Peyer's patch (tissue), 4 donors: ENCODE measurements around the gene OPN4. TPM values are rescaled to one million over a fixed set of nuclear protein-coding genes. Genes with fewer than 3 reads are reported as not detected.

Experiments
- DNase-seq, 3 donors: peaks; one replicate each; pipeline ENCODE4 v3.0.0-alpha.2; 2017 to 2019
- H3K27ac ChIP-seq, 4 donors: fragments of 200-600 bp; sonication (generic); one replicate each; pipeline ENCODE4 v1.5.1; 2016 to 2019
- H3K27me3 ChIP-seq, 2 donors: fragments of 200-600 bp; sonication (generic); one replicate each; pipeline ENCODE4 v1.5.1; 2019
- H3K36me3 ChIP-seq, 3 donors: fragments of 200-600 bp; sonication (generic); one replicate each; pipeline ENCODE4 v1.5.1; 2016 to 2019
- H3K4me1 ChIP-seq, 4 donors: fragments of 200-600 bp; sonication (generic); one replicate each; pipeline ENCODE4 v1.5.1; 2016 to 2019
- H3K4me3 ChIP-seq, 4 donors: fragments of 200-600 bp; sonication (generic); 1 replicate in 3 of 4; 2 replicates in 1 of 4; pipeline ENCODE4 v1.5.1; 2016 to 2019; ENCODE audit warnings: mild to moderate bottlenecking in 1 of 4
- H3K9me3 ChIP-seq, 4 donors: fragments of 200-600 bp; sonication (generic); one replicate each; pipeline ENCODE4 v1.5.1; 2016 to 2019; ENCODE audit warnings: mild to moderate bottlenecking in 1 of 4
- POLR2A ChIP-seq, 2 donors: fragments of 450-650 bp; IDR thresholded peaks; one replicate each; pipeline ENCODE4 v1.5.1; 2017; ENCODE audit warnings: antibody characterized with exemption in 2 of 2, mild to moderate bottlenecking in 2 of 2, moderate library complexity in 2 of 2
- total RNA-seq, 4 donors: library from RNA; depleted of rRNA; stranded (reverse); fragments of >200 nt; gene quantifications; one replicate each; pipeline ENCODE4 v1.1.0, GENCODE V29; 2016
- TF ChIP-seq, protein P1 (sequence below), 6 experiments: fragments of 450-650 bp in 4 of 6; fragments of 200-600 bp in 2 of 6; sonication (generic) in 1 of 6; IDR thresholded peaks; one replicate each; pipeline ENCODE4 v1.5.1; 2017 to 2019; ENCODE audit warnings: antibody characterized with exemption in 6 of 6, mild to moderate bottlenecking in 3 of 6, moderate library complexity in 1 of 6

OPN4 gene
- total RNA-seq, 4 donors from 2014 or later, result not detected

DNA sequence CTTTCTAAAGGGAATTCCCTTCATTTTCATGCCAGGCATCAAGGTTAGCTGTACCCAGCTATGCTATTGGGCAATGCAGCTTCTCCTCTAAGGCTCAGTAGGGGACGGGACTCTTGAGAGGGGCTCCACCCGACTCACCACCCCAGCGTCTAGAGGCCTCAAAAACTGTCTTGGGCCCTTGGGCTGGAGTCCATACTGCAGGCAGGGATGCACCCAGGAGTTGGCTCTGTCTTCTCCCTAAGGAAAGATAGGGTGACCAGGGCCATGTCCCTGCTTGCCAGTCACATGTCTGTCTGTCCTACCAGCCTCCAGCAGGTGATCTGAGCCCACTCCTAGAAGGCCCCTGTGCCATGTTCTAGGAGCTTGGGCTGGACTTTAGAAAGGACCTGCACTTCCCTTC is 1.2 kb downstream of the OPN4 start:
- no peaks in the 10 kb centered on the region for H3K36me3 ChIP-seq
- H3K4me3 ChIP-seq, result no peak overlapping the region
- no peaks in the 10 kb centered on the region for H3K4me1 ChIP-seq
- TF ChIP-seq, protein P1, sequence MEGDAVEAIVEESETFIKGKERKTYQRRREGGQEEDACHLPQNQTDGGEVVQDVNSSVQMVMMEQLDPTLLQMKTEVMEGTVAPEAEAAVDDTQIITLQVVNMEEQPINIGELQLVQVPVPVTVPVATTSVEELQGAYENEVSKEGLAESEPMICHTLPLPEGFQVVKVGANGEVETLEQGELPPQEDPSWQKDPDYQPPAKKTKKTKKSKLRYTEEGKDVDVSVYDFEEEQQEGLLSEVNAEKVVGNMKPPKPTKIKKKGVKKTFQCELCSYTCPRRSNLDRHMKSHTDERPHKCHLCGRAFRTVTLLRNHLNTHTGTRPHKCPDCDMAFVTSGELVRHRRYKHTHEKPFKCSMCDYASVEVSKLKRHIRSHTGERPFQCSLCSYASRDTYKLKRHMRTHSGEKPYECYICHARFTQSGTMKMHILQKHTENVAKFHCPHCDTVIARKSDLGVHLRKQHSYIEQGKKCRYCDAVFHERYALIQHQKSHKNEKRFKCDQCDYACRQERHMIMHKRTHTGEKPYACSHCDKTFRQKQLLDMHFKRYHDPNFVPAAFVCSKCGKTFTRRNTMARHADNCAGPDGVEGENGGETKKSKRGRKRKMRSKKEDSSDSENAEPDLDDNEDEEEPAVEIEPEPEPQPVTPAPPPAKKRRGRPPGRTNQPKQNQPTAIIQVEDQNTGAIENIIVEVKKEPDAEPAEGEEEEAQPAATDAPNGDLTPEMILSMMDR (IDR thresholded peaks at IDR 0.05), result no peak
- TF ChIP-seq POLR2A (IDR thresholded peaks at IDR 0.05), result no peak
- DNase-seq, result no peak
- H3K27ac ChIP-seq, result no peak overlapping the region
- no peaks in the 10 kb centered on the region for H3K27me3 ChIP-seq
- no peaks in the 10 kb centered on the region for H3K9me3 ChIP-seq

DNA sequence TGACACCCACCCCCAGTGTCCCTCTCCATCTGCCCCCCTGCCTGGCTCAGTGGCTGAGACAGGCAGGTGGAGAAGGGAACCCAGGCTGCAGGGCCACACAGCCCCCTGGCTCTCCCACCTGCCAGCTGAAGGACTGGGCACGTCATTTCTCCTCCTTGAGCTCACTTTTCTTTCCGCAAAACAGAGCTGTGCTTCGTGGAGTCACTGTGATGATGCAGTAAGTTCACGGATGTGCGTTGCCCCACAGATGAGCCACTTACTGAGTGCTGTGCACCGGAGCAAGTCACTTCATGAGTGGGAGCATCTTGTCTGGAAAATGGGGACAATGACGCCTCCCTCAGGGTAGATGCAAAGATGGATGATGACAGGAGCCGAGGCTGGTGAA is 2.7 kb downstream of the OPN4 start:
- H3K4me3 ChIP-seq, result no peak overlapping the region
- no peak for DNase-seq
- no peaks in the 10 kb centered on the region for H3K9me3 ChIP-seq
- no peaks in the 10 kb centered on the region for H3K27me3 ChIP-seq
- TF ChIP-seq POLR2A (IDR thresholded peaks at IDR 0.05), result no peak
- TF ChIP-seq, protein P1 (IDR thresholded peaks at IDR 0.05), result no peak
- no peaks in the 10 kb centered on the region for H3K4me1 ChIP-seq
- no peaks in the 10 kb centered on the region for H3K36me3 ChIP-seq
- H3K27ac ChIP-seq, result no peak overlapping the region

DNA sequence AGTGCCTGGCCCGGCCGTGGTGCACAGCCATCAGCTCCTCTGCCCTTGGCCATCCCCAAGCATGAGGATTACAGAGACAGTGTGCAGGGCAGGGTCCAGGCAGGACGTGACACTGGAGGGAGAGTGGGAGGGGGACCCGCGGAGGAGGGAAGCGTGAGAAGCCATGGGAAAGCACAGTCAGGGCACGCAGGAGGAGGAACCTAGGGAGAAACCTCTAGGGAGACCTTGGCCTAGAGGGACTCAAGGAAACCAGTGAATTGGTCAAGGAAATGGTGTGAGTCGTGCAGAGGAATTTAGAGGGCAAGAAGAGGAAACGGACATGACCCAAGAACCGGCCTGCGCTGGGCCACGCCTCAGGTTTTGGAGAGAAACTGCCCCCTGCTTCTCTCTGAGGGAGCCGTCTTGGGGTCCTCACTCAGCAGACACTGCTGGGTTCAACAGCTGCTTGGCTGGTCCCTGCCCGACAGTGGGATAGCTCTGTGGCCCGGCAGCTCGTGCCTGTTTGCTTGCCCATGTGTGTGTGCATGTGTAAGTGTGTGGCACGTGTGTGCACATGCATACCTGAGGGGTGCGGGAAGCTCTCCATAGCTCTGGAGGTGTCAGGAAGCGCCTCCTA is 3.2 kb downstream of the OPN4 start:
- no peaks in the 10 kb centered on the region for H3K9me3 ChIP-seq
- H3K36me3 ChIP-seq, result no peaks in the 10 kb centered on the region
- TF ChIP-seq, protein P1 (IDR thresholded peaks at IDR 0.05), result no peak
- peak in 1 of 3 donors; percentile 35 for DNase-seq
- H3K4me1 ChIP-seq, result no peaks in the 10 kb centered on the region
- H3K4me3 ChIP-seq, result no peak overlapping the region
- H3K27ac ChIP-seq, result no peak overlapping the region
- no peaks in the 10 kb centered on the region for H3K27me3 ChIP-seq

DNA sequence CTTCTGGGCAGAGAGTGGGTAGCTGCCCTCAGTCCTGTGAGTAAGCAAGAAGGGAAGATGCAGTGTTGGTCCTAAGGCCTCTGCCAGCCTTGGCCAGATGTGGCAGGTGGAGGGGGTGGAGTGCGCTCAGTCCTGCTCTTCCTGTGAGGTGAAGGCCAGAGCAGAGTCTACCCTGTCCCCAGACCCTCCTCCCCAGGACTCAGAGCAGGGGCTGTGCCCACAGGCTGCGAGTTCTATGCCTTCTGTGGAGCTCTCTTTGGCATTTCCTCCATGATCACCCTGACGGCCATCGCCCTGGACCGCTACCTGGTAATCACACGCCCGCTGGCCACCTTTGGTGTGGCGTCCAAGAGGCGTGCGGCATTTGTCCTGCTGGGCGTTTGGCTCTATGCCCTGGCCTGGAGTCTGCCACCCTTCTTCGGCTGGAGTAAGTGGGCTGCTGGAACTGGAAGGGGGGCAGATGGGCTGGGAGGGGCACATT is 4.0 kb downstream of the OPN4 start:
- Histone ChIP-seq H3K4me1 (no peaks in the 10 kb centered on the region), H3K27me3 (no peaks in the 10 kb centered on the region), H3K4me3 (no peak overlapping the region), H3K27ac (no peak overlapping the region), H3K36me3 (no peaks in the 10 kb centered on the region), H3K9me3 (no peaks in the 10 kb centered on the region)
- DNase-seq, result peak in 1 of 3 donors; percentile 14
- TF ChIP-seq, protein P1 (IDR thresholded peaks at IDR 0.05), result no peak
- TF ChIP-seq POLR2A (IDR thresholded peaks at IDR 0.05), result no peak

DNA sequence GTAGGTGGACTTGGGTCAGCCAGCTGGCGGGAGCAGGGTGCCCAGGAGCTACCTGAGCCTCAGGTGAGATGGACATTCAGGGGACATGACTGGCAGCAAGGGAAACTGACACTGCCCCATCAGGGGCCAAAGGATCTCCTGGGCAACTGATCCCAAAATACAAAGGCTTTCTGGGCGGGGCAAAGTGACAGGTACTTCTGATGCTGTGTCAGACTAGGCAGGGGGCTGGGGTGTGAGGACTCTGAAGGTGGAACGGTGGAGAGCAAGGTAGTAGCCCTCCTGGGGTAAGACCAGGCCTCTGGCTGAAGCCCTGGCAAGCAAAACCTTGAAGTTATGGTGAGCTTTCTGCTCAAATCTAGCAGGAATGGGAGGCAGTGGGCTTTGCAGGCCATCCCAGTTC is 4.4 kb downstream of the OPN4 start:
- TF ChIP-seq, protein P1 (IDR thresholded peaks at IDR 0.05), result no peak
- no peak for TF ChIP-seq POLR2A (IDR thresholded peaks at IDR 0.05)
- no peaks in the 10 kb centered on the region for H3K9me3 ChIP-seq

More for the DNA sequence above, 4.4 kb downstream of the OPN4 start:
- peak in 1 of 3 donors; percentile 37 for DNase-seq
- H3K36me3 ChIP-seq, result no peaks in the 10 kb centered on the region
- no peak overlapping the region for H3K4me3 ChIP-seq
- H3K4me1 ChIP-seq, result no peaks in the 10 kb centered on the region
- no peak overlapping the region for H3K27ac ChIP-seq
- no peaks in the 10 kb centered on the region for H3K27me3 ChIP-seq
